Kasumi-1 (cell line): ENCODE data around the gene PPP4R3C.
"Not testable (repeated sequence)": the region's sequence is repeated elsewhere in the genome, so short reads cannot be mapped to it uniquely, and the experiment has no call there.

Source experiments
- DNase-seq, 2 experiments: peaks; one replicate each; lab custom pipeline; 2025; lab: John Stamatoyannopoulos, UW

The PPP4R3C gene

GRCh38 chrX:27463187-27463586, at the start of gene PPP4R3C:
Gene PPP4R3C, minus strand, starts transcription at chrX:27463341. Its CDS starts 45 bp downstream, at chrX:27463296.
- DNase-seq, result no peak

DNA sequence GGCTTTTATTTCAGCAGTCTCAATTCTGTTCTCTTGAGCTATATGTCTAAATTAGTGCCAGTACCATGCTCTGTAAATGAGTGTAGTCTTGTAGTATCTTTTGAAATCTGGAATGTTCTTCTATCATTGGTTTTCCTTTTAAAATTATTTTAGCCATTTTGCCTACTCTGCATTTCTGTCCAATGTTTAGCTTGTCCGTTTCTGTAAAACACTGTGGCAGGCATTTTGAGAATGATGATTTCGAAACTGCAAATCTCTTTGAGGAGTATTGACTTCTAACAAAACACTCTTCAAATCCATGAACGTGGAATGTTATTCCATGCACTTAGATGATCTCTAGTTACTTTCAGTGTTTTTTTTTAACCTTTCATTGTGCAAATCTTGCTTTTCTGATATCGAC, 28.3 kb upstream of the PPP4R3C start:
- DNase-seq, result no peak

DNA sequence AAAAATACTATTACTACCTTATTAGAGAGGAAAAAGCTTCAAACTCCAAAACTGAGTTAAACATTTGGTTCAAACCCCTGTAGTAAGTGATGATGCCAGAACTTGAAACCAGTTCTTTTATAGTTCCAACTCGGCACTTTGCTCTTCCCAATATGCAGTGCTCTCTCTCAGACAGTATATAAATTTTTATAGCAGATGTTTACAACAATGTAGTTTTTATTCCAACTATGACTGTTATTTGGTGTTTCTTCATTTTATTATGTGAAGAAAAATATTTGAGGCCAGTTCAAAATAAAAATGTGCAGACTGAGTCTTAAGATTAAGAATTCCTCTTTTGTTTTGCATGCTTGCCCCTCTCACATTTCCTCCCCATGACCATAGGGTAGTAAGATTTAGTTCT, 2.9 kb upstream of the PPP4R3C start:
- DNase-seq, result no peak

DNA sequence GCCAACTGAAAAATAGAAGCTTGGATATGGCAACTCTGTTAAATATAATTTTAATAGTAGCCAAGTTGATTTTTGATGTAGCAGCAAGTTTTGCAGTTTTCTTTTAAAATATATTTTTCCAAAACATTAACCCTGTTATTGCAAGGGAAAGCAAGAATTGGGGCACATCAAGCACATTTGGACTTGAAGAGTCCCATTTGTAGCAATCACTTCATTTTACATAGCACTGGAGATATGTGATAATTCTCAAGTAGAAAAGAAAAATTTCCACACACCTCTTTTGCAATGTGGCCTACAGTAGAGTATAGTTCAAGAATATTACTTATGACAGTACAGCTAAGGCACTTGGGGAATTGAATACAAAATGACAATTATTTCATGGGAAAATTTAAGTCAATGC, 1.9 kb upstream of the PPP4R3C start:
- no peak for DNase-seq

DNA sequence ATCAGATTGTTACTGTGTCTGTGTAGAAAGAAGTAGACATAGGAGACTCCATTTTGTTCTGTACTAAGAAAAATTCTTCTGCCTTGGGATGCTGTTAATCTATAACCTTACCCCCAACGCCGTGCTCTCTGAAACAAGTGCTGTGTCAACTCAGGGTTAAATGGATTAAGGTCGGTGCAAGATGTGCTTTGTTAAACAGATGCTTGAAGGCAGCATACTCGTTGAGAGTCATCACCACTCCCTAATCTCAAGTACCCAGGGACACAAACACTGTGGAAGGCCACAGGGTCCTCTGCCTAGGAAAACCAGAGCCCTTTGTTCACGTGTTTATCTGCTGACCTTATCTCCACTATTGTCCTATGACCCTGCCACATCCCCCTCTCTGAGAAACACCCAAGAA, 4.0 kb downstream of the PPP4R3C start:
- not testable (repeated sequence) for DNase-seq

DNA sequence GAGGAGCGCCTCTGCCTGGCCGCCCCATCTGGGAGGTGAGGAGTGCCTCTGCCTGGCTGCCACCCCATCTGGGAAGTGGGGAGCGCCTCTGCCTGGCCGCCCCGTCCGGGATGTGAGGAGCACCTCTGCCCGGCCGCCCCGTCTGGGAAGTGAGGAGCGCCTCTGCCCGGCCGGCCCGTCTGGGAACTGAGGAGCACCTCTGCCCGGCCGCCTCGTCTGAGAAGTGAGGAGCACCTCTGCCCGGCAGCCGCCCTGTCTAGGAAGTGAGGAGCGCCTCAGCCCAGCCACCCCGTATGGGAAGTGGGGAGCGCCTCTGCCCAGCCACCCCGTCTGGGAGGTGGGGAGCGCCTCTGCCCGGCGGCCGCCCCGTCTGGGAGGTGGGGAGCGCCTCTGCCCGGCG, 4.6 kb downstream of the PPP4R3C start:
- not testable (repeated sequence) for DNase-seq

GRCh38 chrX:27451324-27451723, 11.8 kb downstream of the PPP4R3C start:
- DNase-seq, result no peak

DNA sequence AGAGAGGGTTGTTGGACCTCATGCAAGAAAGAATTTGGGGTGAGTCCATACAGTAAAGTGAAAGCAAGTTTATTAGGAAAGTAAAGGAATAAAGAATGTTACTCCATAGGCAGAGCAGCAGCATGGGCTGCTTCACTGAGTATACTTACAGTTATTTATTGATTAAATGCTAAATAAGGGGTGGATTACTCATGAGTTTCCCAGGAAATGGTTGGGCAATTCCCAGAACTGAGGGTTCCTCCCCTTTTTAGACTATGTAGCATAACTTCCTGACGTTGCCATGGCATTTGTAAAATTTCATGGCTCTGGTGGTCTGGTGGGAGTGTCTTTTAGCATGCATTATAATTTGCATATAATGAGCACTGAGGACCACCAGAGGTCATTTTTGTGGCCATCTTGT, 16.7 kb downstream of the PPP4R3C start:
- no peak for DNase-seq

GRCh38 chrX:27445438-27445837, 17.7 kb downstream of the PPP4R3C start:
- DNase-seq, result no peak

- no peak for DNase-seq
Measured at GRCh38 chrX:27444093-27444908, 18.8 kb downstream of the PPP4R3C start.

DNA sequence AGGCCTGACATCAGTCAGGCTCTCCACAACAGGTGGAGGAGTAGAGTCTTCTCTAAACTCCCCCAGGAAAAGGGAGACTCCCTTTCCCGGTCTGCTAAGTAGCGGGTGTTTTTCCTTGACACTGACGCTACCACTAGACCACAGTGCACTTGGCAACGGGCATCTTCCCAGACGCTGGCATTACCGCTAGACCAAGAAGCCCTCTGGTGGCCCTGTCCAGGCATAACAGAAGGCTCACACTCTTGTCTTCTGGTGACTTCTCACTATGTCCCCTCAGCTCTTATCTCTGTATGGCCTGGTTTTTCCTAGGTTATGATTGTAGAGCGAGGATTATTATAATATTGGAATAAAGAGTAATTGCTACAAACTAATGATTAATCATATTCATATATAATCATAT, 20.7 kb downstream of the PPP4R3C start:
- DNase-seq, result not testable (repeated sequence)

DNA sequence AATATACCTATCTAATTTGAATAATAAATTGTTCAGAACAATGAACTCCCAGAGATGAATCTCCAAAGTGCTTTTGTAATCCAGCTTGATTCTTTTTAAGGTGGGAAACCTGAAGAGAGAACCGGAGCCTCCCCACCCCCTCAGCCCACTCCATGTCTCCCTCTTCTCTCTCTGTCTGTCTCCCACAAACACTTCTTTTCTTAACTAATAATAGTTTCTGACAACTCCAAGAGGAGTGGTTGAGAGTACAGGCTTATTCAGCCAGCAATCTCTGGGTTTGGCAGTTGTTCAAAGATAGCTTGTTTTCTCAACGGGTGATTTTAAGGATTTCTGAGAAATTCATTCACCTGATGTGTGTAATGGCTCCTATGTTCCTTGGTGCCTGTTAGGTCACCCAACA, 23.4 kb downstream of the PPP4R3C start:
- DNase-seq, result no peak

- DNase-seq, result no peak
Measured at GRCh38 chrX:27438937-27439336, 24.2 kb downstream of the PPP4R3C start.

GRCh38 chrX:27435031-27435430, 28.1 kb downstream of the PPP4R3C start:
- DNase-seq, result no peak
